Medulla oblongata (tissue), 1 donor: ENCODE data around the gene GPR52.
"Not testable (repeated sequence)": the region's sequence is repeated elsewhere in the genome, so short reads cannot be mapped to it uniquely, and the experiment has no call there.

Source experiments
- DNase-seq: peaks from one replicate; pipeline ENCODE4 v3.0.0-alpha.2; 2015; ENCODE audit errors: extremely low spot score

The GPR52 gene

GRCh38 chr1:174447866-174448530, at the start of gene GPR52:
Gene GPR52 (plus strand): TSS chr1:174447964. CDS start chr1:174448112, 148 bp downstream.
- DNase-seq: peak; percentile 20

GRCh38 chr1:174398246-174398645, 49.5 kb upstream of the GPR52 start:
- no peak for DNase-seq

DNA sequence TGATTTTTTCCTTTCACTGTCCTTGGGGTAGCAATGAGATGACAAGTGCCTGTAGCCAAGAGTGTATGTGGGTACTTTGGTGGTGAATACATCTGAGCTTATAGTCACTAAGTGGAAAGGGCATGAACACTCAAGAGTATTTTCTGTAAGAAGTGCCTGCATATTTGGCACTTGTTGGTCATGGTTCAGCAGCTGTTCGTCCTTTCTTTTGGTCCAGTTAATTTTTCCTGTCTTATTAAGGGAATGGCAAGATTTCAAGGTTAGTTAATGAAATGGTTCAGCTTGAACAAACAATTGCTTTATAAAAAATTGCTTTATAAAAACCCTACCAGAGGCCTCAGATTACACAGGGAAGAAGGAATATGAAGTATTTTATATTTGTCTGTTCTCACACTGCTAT, 48.6 kb upstream of the GPR52 start:
- DNase-seq: no peak

DNA sequence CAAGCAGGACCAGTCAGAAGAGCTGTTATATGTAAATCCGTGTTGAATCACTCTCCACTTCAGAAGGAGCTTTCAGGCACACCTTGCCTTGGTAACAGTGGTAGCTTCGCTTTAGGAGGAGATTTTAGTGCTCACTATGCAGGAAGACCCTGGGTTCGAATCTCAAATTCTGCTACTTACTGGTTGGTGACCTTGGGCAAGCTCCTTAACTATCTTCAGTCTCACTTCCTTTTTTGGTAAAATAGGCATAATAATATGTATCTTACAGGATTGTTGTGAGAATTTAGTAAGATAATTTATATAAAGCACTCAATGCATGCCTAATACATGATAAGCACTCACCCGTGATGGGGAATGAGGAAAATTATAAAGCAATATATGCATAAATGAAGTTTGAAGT, 46.7 kb upstream of the GPR52 start:
- DNase-seq: no peak

DNA sequence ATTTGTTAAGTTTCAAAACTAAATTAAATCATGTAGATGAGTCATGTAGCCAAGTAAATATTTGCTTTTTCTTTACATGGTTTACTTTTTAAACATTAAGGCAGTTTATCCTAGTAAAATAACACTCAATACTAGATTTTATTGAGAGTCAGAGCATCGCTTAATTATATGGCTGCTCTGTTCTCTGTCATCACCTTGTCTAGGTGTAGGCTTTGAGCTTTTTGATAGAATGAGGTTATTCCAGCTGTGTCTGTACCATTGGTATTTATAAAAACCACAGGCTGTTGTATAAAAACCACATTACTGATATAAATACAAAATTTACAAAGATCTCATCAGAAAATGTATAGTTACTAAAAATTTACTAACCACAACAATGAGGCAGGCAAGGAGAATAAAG, 42.5 kb upstream of the GPR52 start:
- DNase-seq: no peak

DNA sequence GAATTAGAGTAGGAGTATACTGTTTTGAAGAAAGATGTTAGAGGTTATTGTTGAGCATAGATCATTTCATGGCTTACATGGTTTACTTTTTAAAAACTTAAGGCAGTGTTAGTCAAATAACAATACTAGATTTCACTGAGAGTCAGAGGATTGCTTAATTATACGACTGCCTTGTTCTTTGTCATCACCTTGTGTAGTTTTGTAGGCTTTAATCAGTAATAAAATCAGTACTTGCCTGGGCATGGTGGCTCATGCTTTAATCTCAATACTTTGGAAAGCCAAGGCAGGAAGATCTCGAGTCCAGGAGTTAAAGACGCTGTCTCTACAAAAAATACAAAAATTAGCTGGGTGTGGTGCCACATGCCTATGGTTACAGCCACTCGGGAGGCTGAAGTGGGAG, 41.3 kb upstream of the GPR52 start:
- no peak for DNase-seq

- no peak for DNase-seq
Measured at GRCh38 chr1:174407665-174408064, 40.1 kb upstream of the GPR52 start.

GRCh38 chr1:174408146-174408545, 39.6 kb upstream of the GPR52 start:
- DNase-seq: no peak

- not testable (repeated sequence) for DNase-seq
Measured at GRCh38 chr1:174409801-174410200, 38.0 kb upstream of the GPR52 start.

DNA sequence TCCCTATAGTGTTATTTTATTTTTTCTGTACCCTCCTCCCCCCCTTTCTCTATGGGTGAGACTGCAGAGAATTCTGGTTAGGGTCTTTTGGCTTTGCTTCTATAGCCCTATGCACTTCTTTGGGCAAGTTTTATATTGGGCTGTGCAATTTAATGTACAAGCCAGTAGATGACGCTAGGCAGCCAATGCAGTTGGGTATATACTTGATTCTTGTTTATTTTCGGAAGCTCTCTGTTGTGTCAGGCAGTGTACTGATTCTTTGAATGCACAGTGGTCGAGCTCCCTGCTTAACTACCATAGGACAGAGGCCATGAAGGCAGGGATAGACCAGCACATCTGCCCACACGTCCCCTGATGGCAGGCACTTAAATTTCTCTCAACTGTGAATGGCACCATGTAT, 34.1 kb upstream of the GPR52 start:
- no peak for DNase-seq

DNA sequence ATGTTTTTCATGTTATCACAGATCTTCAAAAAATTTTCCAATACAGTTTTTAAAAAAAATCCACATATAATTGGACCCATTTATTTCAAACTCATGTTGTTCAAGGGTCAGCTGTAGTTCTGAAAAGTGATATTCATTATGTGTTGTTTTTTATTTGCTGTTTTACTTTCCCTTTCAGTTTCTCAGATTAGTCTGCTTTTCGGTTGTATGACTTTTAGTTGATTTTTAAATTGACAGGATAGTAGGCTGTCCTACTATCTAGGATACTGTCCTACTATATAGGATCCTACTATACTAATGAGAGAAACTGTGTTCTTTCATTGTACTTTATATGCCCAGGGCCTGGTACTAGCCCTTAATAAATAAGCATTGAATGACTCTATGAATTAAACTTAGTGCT, 33.6 kb upstream of the GPR52 start:
- no peak for DNase-seq

DNA sequence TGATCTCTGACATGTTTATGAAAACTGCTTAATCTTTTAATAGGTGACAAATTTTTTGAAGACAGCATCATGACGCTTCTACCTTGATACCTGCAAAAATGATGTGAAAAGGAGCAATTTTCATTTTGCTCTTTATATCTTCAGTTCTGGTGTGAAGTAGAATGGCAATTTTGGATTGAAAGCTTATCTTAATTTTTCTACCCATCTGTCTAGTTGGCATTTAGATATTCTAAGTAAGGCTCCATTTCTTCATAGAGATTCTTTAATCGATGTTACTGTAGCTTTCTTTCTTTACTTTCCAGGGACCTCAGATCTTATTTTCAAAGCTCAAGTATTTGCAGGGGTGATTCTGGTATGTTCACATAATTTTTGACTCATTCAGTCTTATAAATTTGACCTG, 32.3 kb upstream of the GPR52 start:
- no peak for DNase-seq

DNA sequence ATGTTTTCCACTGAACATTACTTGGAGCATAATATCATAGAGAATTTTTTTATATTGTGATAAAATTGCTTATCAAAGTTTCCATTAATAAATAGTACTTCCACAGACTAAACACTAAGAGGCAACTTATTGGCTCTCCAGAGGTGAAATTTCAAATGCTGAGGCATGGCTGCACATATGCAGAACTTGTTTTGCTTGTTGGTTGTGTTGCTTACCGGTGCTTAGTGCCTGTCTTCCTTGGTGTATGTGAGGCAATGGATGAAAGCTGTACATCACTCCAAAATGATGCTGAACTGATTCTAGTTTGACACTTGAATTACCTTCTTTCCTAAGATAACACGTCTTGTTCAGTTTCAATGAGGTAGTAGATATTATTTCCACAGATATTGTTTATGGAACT, 29.8 kb upstream of the GPR52 start:
- DNase-seq: no peak

DNA sequence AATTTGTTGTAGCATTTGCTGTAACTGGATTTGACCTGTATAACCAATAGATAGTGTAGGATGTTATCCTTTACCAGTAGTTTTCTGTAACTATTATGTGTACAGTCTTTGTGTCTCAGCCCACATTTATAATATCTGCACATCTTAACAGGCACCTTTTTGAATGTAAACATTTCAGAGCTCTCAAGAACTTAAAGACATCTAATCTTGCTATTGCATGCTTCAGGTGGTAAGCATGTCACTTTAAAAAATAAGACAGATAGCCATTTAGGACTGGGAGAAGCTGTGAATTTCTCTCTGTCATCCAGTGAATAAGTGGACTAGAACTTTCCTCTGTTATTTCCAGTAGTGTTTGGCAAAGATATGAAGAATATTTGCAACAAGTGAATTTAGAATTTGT, 22.6 kb upstream of the GPR52 start:
- no peak for DNase-seq

- DNase-seq: no peak
Measured at GRCh38 chr1:174426153-174426552, 21.6 kb upstream of the GPR52 start.

DNA sequence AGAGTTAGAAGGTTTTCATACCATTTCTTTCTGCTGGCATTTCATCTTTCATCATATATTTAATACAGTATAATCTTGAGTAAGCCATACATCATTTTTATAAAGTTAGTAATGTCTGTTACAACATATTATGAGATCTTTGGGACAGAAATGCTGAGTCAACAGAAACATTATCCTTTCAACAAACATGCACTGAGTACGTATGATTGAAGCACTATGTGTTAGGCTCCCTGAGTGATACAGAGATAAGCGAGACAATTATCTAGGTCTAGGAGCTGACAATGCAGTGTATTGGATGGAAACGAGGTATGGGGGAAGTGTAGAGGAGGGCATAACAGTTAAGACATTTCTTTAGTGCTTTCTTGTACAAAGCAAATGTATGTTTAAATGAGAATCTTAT, 19.7 kb upstream of the GPR52 start:
- DNase-seq: no peak

DNA sequence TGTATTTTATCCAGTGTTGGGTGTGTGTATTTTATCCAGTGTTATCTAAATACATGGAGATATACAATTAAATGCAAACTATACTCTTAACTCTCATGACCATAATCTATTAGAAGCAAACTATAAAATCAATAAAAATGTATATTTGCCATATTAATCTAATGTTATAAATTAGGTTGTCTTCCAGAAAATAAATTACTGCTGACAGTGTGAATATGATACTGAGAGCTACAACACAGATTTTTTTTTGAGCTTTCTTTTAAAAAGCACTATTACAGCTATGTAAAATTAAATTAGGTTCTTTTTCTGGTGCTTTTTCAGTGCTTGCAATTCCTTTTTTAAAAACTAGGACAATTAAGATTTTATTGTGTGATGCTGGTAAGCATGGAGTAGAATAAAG, 19.0 kb upstream of the GPR52 start:
- no peak for DNase-seq

DNA sequence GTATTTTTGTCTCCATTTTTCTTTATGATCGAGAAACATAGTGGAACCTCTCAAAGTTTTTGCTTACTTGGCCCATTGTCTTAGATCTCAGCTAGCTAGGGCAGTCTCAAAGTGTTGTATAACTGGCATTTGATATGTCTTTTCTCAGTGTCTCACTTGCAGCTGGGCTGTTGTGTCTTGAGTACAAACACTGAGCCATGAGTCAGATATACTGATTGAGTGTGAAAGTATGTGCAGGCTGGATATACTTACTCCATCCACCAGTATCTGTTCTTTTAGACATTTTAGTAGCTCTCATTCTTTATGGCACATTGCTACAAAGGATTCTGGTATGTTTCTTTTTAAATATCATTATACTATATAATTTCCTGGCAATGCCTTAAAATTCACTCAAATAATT, 14.3 kb upstream of the GPR52 start:
- no peak for DNase-seq

DNA sequence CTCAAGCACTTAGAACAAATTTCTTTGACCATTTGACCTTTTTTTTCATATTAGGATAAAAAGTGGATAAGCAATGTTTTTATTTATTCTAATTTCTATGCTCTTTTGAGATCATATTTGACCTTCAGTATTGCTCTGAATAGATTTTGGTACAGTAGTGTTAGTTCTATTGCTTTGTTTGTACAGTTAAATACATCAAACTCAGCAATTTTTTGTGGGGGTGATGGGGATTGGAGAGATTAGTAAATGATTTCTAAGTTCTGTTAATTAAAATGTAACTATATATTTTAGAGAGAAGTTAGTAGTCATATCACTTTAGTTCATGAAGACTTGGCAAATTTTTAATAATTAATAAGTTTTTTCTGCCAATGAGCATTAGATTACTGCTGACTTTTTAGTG, 2.4 kb upstream of the GPR52 start:
- no peak for DNase-seq

GRCh38 chr1:174445817-174446216, 1.9 kb upstream of the GPR52 start:
- DNase-seq: no peak

- no peak for DNase-seq
Measured at GRCh38 chr1:174448531-174448883, 743 bp downstream of the GPR52 start.

DNA sequence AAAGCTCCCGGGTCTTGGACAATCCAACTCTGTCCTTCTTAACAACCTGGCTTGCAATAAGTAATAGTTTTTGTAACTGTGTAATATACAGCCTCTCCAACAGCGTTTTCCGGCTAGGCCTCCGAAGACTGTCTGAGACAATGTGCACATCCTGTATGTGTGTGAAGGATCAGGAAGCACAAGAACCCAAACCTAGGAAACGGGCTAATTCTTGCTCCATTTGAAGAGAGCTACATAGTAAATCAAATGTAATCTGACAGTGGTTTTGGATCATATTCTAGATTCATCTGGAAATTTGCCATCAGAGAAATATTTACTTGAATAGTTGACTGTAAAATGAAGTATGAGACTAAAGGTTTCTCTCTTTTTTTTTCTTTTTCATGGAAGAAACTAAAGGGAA, 1.2 kb downstream of the GPR52 start:
- no peak for DNase-seq

- no peak for DNase-seq
Measured at GRCh38 chr1:174451408-174451807, 3.6 kb downstream of the GPR52 start.

GRCh38 chr1:174465855-174466254, 18.1 kb downstream of the GPR52 start:
- no peak for DNase-seq

DNA sequence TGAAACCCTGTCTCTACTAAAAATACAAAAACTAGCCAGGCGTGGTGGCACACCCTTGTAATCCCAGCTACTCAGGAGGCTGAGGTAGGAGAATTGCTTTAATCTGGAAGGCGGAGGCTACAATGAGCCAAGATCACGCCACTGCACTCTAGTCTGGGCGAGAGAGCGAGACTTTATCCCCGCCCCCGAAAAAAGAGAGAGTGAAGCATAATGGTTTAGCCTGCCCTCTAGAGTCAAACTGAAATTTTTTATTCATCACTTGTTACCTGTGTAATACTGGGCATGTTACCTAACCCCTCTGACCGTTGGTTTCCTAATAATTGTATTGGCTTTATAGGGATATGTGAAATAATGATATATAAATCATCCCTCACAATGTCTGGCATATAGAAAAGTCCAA, 18.8 kb downstream of the GPR52 start:
- no peak for DNase-seq
